ENCODE measurements around the gene MLST8.

The MLST8 gene

DNA sequence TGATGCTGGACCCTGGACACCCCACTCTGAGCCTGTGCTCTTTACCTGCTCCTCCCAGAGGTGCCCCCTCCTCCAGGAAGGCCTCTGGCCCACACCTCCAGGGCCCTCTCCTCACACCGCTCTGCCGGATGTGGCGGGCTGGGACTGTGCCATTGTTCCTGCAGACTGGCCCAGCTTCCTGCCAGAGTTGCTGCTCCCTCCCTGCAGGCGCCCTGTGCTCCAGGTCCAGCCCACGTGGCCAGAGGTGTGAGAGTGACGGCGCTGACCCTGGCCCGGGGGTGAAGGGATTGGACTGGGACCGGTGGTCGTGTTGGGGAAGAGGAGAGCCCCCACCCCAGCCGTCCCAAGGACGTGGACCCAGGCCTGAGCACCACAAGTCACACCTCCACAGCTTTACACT is 23.8 kb downstream of the MLST8 start:
- no peak overlapping the region for H3K4me3 ChIP-seq (ENCODE audit: control insufficient read depth, low read depth, low read length)
- DNase-seq (ENCODE audit: low read depth), result no peak
- TF ChIP-seq, protein P1, sequence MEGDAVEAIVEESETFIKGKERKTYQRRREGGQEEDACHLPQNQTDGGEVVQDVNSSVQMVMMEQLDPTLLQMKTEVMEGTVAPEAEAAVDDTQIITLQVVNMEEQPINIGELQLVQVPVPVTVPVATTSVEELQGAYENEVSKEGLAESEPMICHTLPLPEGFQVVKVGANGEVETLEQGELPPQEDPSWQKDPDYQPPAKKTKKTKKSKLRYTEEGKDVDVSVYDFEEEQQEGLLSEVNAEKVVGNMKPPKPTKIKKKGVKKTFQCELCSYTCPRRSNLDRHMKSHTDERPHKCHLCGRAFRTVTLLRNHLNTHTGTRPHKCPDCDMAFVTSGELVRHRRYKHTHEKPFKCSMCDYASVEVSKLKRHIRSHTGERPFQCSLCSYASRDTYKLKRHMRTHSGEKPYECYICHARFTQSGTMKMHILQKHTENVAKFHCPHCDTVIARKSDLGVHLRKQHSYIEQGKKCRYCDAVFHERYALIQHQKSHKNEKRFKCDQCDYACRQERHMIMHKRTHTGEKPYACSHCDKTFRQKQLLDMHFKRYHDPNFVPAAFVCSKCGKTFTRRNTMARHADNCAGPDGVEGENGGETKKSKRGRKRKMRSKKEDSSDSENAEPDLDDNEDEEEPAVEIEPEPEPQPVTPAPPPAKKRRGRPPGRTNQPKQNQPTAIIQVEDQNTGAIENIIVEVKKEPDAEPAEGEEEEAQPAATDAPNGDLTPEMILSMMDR (IDR thresholded peaks at IDR 0.05; ENCODE audit: control insufficient read depth, insufficient read depth, low read depth, low read length, missing control alignments), result no peak

DNA sequence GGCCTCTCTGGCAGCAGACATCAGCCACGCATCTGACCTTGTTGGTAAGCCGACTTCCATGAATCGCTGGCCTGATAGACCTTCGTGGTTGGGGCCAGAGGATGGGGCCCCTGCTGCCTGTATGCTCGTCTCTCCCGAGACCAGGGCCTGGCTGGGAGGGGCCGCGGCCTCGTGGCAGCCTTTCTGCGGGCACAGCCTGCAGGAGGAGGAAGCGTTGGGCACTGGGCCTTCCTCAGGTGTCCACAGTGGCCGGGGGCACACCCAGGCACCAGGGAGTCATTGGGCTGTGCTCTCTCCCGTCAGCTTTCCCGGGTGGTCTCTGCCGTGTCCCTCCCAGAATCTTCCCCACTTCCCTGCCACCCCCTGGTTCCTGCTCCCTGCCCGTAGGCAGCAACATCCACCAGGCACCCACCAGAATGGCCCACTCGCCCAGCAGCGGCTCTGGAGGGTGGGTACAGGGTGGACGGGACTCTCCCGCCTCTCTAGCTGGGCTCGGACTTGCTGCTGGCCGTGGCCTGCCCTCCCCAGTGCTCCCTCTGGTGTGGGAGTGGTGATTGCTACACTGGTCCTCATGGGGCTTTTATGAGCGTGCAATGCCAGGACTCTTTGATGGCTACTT is 24.5 kb downstream of the MLST8 start:
- TF ChIP-seq, protein P1 (IDR thresholded peaks at IDR 0.05; ENCODE audit: control insufficient read depth, insufficient read depth, low read depth, low read length, missing control alignments), result no peak
- no peak for DNase-seq (ENCODE audit: low read depth)
- no peak overlapping the region for H3K4me3 ChIP-seq (ENCODE audit: control insufficient read depth, low read depth, low read length)

DNA sequence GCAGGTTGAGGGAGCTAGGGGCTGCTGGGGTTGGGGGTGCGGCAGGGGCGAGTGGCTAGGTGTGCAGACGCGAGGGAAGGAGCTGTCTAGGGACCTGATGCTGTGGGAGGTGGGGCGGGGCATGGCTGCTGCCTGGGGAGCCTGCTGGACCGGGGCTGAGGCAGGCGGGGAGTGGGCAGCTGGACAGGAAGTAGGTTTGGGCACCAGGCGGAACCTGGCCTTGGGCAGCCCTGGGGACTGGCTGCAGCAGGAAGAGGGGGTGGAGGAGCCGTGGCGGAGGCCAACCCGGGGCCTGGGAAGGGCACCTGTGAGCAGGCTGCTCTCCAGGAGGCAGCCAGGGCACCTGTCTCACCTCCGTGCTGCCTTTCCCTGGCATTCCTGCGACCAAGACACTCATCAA is 25.1 kb downstream of the MLST8 start:
- no peak overlapping the region for H3K4me3 ChIP-seq (ENCODE audit: control insufficient read depth, low read depth, low read length)
- DNase-seq (ENCODE audit: low read depth), result no peak
- TF ChIP-seq, protein P1 (IDR thresholded peaks at IDR 0.05; ENCODE audit: control insufficient read depth, insufficient read depth, low read depth, low read length, missing control alignments), result no peak

DNA sequence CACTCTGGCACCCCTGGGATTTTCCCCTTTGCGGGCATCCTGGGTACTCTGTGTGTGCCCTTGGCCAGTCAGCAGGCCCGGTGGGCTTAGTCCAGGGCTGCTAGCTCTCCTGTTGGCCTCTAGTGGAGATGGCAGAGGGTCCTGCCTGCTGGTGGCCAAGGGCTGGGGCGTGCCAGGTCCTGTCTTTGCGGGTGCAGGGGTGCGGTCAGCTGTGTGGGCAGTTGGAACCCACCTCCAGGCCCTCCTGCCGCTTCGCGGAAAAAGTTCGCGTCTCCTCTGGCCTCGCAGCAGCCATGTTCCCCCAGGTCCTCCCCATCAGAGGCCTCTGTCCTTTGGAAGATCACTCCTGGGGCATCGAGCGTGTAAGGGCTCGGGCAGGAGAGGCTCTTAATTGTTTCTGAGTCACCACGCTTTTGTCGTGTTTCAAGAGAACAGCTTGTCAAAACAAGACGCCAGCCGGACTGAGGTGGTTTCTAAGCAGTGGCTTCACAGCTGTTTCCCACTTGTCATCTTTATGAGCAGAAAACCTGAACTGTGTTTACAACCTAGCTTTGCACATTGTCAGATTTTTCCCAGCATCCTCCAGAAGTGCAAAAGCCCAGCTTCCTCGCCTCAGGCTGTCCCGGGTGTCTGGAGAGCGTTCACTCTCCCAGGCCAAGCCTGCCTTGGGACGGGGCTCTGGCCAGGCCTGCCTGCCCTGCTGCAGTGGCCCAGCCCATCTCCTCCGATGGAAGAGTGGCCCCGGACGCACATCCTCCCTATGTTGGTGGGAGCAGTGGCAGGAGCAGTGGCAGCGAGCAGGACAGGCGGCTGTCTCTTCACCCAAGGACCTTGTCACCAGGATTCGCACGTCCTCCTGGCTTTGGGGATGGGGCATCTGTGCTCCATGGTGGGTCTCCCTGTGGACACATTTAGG is 26.0 kb downstream of the MLST8 start:
- TF ChIP-seq, protein P1 (IDR thresholded peaks at IDR 0.05; ENCODE audit: control insufficient read depth, insufficient read depth, low read depth, low read length, missing control alignments), result no peak
- no peak overlapping the region for H3K4me3 ChIP-seq (ENCODE audit: control insufficient read depth, low read depth, low read length)
- DNase-seq (ENCODE audit: low read depth), result no peak

DNA sequence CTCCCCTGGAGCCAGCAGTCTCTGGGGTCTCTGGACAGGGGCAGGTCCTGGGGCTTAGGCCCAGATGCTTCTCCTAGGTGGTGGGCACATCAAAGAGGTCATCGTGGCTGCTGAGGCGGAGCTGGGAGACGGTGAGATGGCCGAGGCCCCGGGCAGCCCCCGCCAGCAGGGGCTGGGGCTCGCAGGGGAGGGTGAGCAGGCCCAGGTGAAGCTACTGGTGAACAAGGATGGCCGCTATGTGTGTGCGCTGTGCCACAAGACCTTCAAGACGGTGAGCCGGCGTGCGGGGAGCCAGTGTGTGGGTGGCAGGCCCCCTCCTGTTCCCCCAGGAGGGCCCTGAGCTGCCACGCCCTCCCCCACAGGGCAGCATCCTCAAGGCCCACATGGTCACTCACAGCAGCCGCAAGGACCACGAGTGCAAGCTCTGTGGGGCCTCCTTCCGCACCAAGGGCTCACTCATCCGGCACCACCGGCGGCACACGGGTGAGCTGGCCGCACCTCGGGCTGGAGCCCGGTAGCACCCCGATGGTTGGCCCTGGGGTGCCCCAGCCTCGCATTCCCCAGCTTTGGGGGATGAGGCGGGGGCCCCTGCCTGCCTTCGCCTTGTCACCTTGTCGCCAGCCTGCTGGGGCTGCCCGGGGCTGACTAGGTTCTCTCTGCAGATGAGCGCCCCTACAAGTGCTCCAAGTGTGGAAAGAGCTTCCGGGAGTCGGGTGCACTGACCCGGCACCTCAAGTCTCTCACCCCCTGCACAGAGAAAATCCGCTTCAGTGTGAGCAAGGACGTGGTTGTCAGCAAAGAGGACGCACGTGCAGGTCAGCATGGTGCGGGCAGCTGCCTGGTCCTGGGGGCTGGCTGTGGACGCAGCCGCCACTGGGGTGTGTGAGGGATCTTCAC is 27.1 kb downstream of the MLST8 start:
- H3K4me3 ChIP-seq (ENCODE audit: control insufficient read depth, low read depth, low read length), result no peak overlapping the region
- TF ChIP-seq, protein P1 (IDR thresholded peaks at IDR 0.05; ENCODE audit: control insufficient read depth, insufficient read depth, low read depth, low read length, missing control alignments), result no peak
- DNase-seq (ENCODE audit: low read depth), result no peak

DNA sequence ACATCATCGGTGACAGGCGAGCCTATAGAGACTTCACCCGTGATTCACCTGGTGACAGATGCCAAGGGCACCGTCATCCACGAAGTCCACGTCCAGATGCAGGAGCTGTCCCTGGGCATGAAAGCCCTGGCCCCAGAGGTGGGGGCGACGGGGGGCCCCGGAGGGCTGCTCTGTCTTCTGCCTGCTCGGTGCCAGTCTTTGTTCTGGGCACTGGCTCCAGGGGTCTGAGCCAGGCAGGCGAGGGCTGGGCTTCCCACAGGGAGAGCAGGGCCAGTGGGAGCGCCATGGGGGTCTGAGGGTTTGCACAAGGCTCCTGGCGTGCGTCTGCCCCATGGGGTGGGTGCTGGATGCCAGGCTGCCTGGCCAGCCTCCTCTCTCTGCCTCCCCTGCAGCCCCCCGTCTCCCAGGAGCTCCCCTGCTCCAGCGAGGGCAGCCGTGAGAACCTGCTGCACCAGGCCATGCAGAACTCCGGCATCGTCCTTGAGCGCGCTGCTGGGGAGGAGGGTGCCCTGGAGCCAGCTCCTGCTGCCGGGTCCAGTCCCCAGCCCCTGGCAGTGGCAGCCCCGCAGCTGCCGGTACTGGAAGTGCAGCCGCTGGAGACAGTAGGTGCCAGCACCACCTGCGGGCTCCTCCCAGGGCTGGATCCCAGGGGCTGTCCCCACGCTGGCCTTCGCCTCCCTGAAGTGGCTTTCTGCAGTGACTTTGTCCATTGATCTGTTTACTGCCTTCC is 28.0 kb downstream of the MLST8 start:
- DNase-seq (ENCODE audit: low read depth), result no peak
- TF ChIP-seq, protein P1 (IDR thresholded peaks at IDR 0.05; ENCODE audit: control insufficient read depth, insufficient read depth, low read depth, low read length, missing control alignments), result no peak
- no peak overlapping the region for H3K4me3 ChIP-seq (ENCODE audit: control insufficient read depth, low read depth, low read length)
